Keratinocyte (primary cell): Measurements from ENCODE around the gene RTP5.
"Not testable (repeated sequence)": the region's sequence is repeated elsewhere in the genome, so short reads cannot be mapped to it uniquely, and the experiment has no call there.

ENCODE experiments used
- EZH2 ChIP-seq: IDR thresholded peaks from one replicate; pipeline ENCODE4 v1.6.1; 2012; ENCODE audit warnings: inconsistent platforms, mild to moderate bottlenecking, low read length, moderate library complexity
- TF ChIP-seq, protein P1 (sequence below), 3 experiments: IDR thresholded peaks in 1 of 3; conservative IDR thresholded peaks in 1 of 3; optimal IDR thresholded peaks in 1 of 3; 2 replicates in 2 of 3; 3 replicates in 1 of 3; pipeline versions ENCODE3 to v1.5.1; 2011; ENCODE audit warnings: low read length in 3 of 3, mild to moderate bottlenecking in 3 of 3, moderate library complexity in 2 of 3, control low read depth in 1 of 3, inconsistent platforms in 1 of 3; ENCODE audit not compliant: insufficient read depth in 2 of 3; ENCODE audit errors: extremely low read depth in 1 of 3

DNA sequence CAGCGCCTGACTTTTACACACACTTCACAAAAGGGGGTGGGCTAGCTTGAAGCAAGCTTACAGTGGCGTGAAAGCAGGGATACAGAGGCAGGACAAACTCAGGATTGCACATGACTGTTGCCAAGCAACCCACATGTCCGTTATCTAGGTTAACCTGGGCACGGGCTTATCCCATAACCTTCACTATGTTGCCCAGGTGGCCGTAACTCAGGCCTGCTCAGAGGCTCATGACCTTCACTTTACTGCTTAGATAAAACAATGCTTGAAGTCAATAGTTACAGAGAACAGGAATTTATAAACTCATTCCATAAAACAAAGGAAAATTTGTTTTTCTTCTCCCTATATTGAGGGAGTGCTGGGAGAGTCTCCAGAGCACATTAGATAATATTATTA, 36.8 kb downstream of the RTP5 start:
- TF ChIP-seq, protein P1, sequence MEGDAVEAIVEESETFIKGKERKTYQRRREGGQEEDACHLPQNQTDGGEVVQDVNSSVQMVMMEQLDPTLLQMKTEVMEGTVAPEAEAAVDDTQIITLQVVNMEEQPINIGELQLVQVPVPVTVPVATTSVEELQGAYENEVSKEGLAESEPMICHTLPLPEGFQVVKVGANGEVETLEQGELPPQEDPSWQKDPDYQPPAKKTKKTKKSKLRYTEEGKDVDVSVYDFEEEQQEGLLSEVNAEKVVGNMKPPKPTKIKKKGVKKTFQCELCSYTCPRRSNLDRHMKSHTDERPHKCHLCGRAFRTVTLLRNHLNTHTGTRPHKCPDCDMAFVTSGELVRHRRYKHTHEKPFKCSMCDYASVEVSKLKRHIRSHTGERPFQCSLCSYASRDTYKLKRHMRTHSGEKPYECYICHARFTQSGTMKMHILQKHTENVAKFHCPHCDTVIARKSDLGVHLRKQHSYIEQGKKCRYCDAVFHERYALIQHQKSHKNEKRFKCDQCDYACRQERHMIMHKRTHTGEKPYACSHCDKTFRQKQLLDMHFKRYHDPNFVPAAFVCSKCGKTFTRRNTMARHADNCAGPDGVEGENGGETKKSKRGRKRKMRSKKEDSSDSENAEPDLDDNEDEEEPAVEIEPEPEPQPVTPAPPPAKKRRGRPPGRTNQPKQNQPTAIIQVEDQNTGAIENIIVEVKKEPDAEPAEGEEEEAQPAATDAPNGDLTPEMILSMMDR (optimal IDR thresholded peaks at IDR 0.05 in 1 of 3, IDR thresholded peaks at IDR 0.05 in 1 of 3, conservative IDR thresholded peaks at IDR 0.05 in 1 of 3; ENCODE audit: extremely low read depth in 1 of 3, insufficient read depth in 2 of 3, low read length in 3 of 3): not testable (repeated sequence)
- TF ChIP-seq EZH2: not testable (repeated sequence)
